K562 (cell line): ENCODE results near the gene AKNAD1.

Source experiments
- CBFB ChIP-seq: sonication (generic); formaldehyde crosslinking; IDR thresholded peaks from 2 replicates; pipeline ENCODE4 v1.4.0; 2020; ENCODE audit warnings: mild to moderate bottlenecking, missing genetic modification reagents
- NFYB ChIP-seq: IDR thresholded peaks from 2 replicates; pipeline ENCODE4 v1.6.1; 2011; ENCODE audit warnings: mild to moderate bottlenecking, moderate library complexity; ENCODE audit not compliant: insufficient read length; ENCODE audit errors: extremely low read depth
- TF ChIP-seq, protein P1 (sequence below), 3 experiments: IDR thresholded peaks in 2 of 3; conservative IDR thresholded peaks in 1 of 3; 2 replicates each; pipeline ENCODE4 v1.5.1; 2011 to 2012; ENCODE audit warnings: low read length in 3 of 3, mild to moderate bottlenecking in 3 of 3, control low read depth in 2 of 3, improper control_type of control experiment in 1 of 3, inconsistent platforms in 1 of 3, low read depth in 1 of 3, mixed read lengths in 1 of 3, moderate library complexity in 1 of 3; ENCODE audit not compliant: insufficient read depth in 2 of 3

DNA sequence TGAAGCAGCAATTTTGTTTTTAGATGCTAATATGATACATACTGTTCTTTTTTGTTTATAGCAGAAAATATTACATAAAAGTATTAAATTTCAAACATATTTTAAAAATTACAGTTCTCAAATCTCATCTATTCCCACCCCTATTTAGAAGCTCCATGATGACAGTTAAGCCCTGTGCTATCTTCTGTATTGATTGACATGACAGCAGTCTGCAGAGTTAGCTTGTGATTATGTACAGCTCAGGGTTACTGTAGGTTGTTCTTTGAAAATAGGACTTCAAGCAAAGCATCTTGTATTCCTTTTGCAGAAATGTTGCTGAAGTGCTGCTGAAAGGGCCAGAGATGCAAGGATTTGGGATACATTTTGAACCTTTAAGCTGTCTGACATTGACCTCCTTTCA lies 28.1 kb upstream of the AKNAD1 start:
- no peak for TF ChIP-seq CBFB
- TF ChIP-seq NFYB = no peak
- TF ChIP-seq, protein P1, sequence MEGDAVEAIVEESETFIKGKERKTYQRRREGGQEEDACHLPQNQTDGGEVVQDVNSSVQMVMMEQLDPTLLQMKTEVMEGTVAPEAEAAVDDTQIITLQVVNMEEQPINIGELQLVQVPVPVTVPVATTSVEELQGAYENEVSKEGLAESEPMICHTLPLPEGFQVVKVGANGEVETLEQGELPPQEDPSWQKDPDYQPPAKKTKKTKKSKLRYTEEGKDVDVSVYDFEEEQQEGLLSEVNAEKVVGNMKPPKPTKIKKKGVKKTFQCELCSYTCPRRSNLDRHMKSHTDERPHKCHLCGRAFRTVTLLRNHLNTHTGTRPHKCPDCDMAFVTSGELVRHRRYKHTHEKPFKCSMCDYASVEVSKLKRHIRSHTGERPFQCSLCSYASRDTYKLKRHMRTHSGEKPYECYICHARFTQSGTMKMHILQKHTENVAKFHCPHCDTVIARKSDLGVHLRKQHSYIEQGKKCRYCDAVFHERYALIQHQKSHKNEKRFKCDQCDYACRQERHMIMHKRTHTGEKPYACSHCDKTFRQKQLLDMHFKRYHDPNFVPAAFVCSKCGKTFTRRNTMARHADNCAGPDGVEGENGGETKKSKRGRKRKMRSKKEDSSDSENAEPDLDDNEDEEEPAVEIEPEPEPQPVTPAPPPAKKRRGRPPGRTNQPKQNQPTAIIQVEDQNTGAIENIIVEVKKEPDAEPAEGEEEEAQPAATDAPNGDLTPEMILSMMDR (IDR thresholded peaks at IDR 0.05 in 2 of 3, conservative IDR thresholded peaks at IDR 0.05 in 1 of 3; ENCODE audit: insufficient read depth in 2 of 3, low read depth in 1 of 3, low read length in 3 of 3) = no peak
